Measurements from ENCODE around the gene GPC3. TPM values are rescaled to one million over a fixed set of nuclear protein-coding genes. Genes with fewer than 3 reads are reported as not detected.
"Not testable (repeated sequence)": the region's sequence is repeated elsewhere in the genome, so short reads cannot be mapped to it uniquely, and the experiment has no call there.

GPC3 gene
- polyA plus RNA-seq, 3 donors, result not detected

- H3K36me3 ChIP-seq (replicated peaks in 1 of 2; ENCODE audit: control insufficient read depth in 1 of 2, insufficient read depth in 2 of 2, low read length in 2 of 2), result no peaks in the 10 kb centered on the region
- H3K27me3 Mint-ChIP-seq (ENCODE audit: low read depth in 3 of 3), result no peaks in the 10 kb centered on the region
- H3K4me2 ChIP-seq (replicated peaks; ENCODE audit: extremely low read depth, low read length, poor library complexity, severe bottlenecking), result no peak overlapping the region
- no peaks in the 10 kb centered on the region for H3K79me2 ChIP-seq (ENCODE audit: insufficient read depth, low read length)
- H3K4me3 Mint-ChIP-seq, result no peak overlapping the region
- no peak for DNase-seq
- H2AFZ ChIP-seq (ENCODE audit: insufficient read depth, low read depth, low read length, poor library complexity, severe bottlenecking), result no peak overlapping the region
- no peak overlapping the region for H3K4me3 ChIP-seq (replicated peaks in 1 of 3; ENCODE audit: low read depth in 2 of 3, low read length in 3 of 3)
- no peak overlapping the region for H3K27ac Mint-ChIP-seq
- no peaks in the 10 kb centered on the region for H4K20me1 ChIP-seq (ENCODE audit: insufficient read depth, low read length)
- H3K4me1 Mint-ChIP-seq, result no peaks in the 10 kb centered on the region
- intact Hi-C loops (cut with micrococcal nuclease), result no loop called here
- no peaks in the 10 kb centered on the region for H3K9me3 ChIP-seq (replicated peaks in 1 of 2; ENCODE audit: control insufficient read depth in 1 of 2, insufficient read depth in 1 of 2, low read length in 2 of 2)
- no peak overlapping the region for H3K27ac ChIP-seq (ENCODE audit: low read depth in 1 of 2, low read length in 2 of 2)
- TF ChIP-seq, protein P1, sequence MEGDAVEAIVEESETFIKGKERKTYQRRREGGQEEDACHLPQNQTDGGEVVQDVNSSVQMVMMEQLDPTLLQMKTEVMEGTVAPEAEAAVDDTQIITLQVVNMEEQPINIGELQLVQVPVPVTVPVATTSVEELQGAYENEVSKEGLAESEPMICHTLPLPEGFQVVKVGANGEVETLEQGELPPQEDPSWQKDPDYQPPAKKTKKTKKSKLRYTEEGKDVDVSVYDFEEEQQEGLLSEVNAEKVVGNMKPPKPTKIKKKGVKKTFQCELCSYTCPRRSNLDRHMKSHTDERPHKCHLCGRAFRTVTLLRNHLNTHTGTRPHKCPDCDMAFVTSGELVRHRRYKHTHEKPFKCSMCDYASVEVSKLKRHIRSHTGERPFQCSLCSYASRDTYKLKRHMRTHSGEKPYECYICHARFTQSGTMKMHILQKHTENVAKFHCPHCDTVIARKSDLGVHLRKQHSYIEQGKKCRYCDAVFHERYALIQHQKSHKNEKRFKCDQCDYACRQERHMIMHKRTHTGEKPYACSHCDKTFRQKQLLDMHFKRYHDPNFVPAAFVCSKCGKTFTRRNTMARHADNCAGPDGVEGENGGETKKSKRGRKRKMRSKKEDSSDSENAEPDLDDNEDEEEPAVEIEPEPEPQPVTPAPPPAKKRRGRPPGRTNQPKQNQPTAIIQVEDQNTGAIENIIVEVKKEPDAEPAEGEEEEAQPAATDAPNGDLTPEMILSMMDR (IDR thresholded peaks at IDR 0.05), result no peak
- H3K9me3 Mint-ChIP-seq, result peaks cover 0 to 2% (median 0%) of the 10 kb centered on the region in 7 donors
- H3K4me1 ChIP-seq (ENCODE audit: control insufficient read depth in 1 of 2, insufficient read depth in 2 of 2, low read length in 2 of 2), result no peaks in the 10 kb centered on the region
- no CpG with 5 or more reads among the region's 6 CpGs for WGBS (ENCODE audit: insufficient coverage)
- no peak overlapping the region for H3K9ac ChIP-seq (ENCODE audit: insufficient read depth, low read length, poor library complexity, severe bottlenecking)
- H3K36me3 Mint-ChIP-seq, result no peaks in the 10 kb centered on the region
- peaks cover 0 to 4% of the 10 kb centered on the region in 2 donors for H3K27me3 ChIP-seq (ENCODE audit: control insufficient read depth in 2 of 2, insufficient read depth in 2 of 2, low read length in 2 of 2)
Observed at GRCh38 chrX:133771086-133771646, 214.2 kb downstream of the GPC3 start.

DNA sequence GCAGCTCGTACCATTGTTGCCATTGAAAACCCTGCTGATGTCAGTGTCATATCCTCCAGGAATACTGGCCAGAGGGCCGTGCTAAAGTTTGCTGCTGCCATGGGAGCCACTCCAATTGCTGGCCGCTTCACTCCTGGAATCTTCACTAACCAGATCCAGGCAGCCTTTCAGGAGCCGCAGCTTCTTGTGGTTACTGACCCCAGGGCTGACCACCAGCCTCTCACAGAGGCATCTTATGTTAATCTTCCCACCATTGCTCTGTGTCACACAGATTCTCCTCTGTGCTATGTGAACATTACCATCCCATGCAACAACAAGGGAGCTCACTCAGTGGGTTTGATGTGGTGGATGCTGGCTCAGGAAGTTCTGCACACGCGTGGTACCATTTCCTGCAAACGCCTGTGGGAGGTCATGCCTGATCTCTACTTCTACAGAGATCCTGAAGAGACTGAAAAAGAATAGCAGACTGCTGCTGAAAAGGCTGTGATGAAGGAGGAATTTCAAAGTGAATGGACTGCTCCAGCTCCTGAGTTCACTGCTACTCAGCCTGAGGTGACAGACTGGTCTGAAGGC is 222.3 kb downstream of the GPC3 start:
- DNase-seq; H3K36me3 Mint-ChIP-seq; H3K36me3 ChIP-seq (replicated peaks in 1 of 2; ENCODE audit: control insufficient read depth in 1 of 2, insufficient read depth in 2 of 2, low read length in 2 of 2); H3K79me2 ChIP-seq (ENCODE audit: insufficient read depth, low read length); H3K4me3 ChIP-seq (replicated peaks in 1 of 3; ENCODE audit: low read depth in 2 of 3, low read length in 3 of 3); H4K20me1 ChIP-seq (ENCODE audit: insufficient read depth, low read length); H3K4me2 ChIP-seq (replicated peaks; ENCODE audit: extremely low read depth, low read length, poor library complexity, severe bottlenecking); H3K4me1 Mint-ChIP-seq; H3K27ac ChIP-seq (ENCODE audit: low read depth in 1 of 2, low read length in 2 of 2); H2AFZ ChIP-seq (ENCODE audit: insufficient read depth, low read depth, low read length, poor library complexity, severe bottlenecking); H3K9me3 ChIP-seq (replicated peaks in 1 of 2; ENCODE audit: control insufficient read depth in 1 of 2, insufficient read depth in 1 of 2, low read length in 2 of 2); H3K4me1 ChIP-seq (ENCODE audit: control insufficient read depth in 1 of 2, insufficient read depth in 2 of 2, low read length in 2 of 2); H3K9me3 Mint-ChIP-seq; H3K4me3 Mint-ChIP-seq; intact Hi-C loops (cut with micrococcal nuclease); H3K27me3 ChIP-seq (ENCODE audit: control insufficient read depth in 2 of 2, insufficient read depth in 2 of 2, low read length in 2 of 2); H3K9ac ChIP-seq (ENCODE audit: insufficient read depth, low read length, poor library complexity, severe bottlenecking); H3K27me3 Mint-ChIP-seq (ENCODE audit: low read depth in 3 of 3): not testable (repeated sequence)
- peak overlapping the region in 1 of 7 donors; percentile 23 for H3K27ac Mint-ChIP-seq
- WGBS (ENCODE audit: insufficient coverage), result 95% methylated on average over 3 of the region's 7 CpGs
